ENCODE data around the gene SNX21.

DNA sequence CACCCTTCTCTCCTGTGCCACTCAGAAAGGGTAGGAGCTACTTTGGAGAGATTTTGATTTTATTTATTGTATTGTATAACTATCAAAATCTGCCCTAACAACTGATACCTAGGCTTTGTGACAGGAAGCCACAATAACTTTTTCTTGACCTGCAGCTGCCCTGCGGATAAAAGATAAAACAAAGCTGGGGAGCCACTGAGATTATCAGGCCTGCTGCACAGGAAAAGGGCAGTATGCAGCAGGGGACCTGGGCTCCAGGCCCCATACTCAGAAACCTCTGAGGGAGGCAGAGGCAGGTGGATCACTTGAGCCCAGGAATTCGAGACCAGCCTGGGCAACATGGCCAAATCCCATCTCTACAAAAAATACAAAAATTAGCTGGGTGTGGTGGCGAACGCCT is 980 bp upstream of the SNX21 start:
- TF ChIP-seq GATA2 (IDR thresholded peaks at IDR 0.05; ENCODE audit: low read depth, low read length) (no peak), GATA3 (IDR thresholded peaks at IDR 0.05; ENCODE audit: low read depth, low read length) (no peak)

Measured in SH-SY5Y (cell line).